ENCODE data around the gene FAR2. TPM values are rescaled to one million over a fixed set of nuclear protein-coding genes. Genes with fewer than 3 reads are reported as not detected.

FAR2 gene
- total RNA-seq, 4 donors from 2014 or later: 7.4 to 45.4 (median 17.9) TPM

- intact Hi-C loops (cut with DNase I; ENCODE audit: low total_unique reads): no loop called here
- DNase-seq (ENCODE audit: low spot score in 2 of 2): no peak
- no peak overlapping the region for H3K4me3 ChIP-seq (ENCODE audit: low read depth, poor library complexity, severe bottlenecking)
- WGBS, 2 donors: 28 to 32% methylated on average over 4 of the region's 4 CpGs
- TF ChIP-seq CTCF (IDR thresholded peaks at IDR 0.05): no peak
- no peak for TF ChIP-seq POLR2A (IDR thresholded peaks at IDR 0.05)
Measured at GRCh38 chr12:29212682-29213403, 63.8 kb downstream of the FAR2 start.

- H3K4me3 ChIP-seq (ENCODE audit: low read depth, poor library complexity, severe bottlenecking): no peak overlapping the region
- no peak for DNase-seq (ENCODE audit: low spot score in 2 of 2)
- 75 to 81% methylated on average over 2 of the region's 2 CpGs for WGBS, 2 donors
- no peak for TF ChIP-seq POLR2A (IDR thresholded peaks at IDR 0.05)
- no peak for TF ChIP-seq CTCF (IDR thresholded peaks at IDR 0.05)
- intact Hi-C loops (cut with DNase I; ENCODE audit: low total_unique reads): no loop called here
Measured at GRCh38 chr12:29216266-29216665, 67.2 kb downstream of the FAR2 start.

GRCh38 chr12:29216797-29217575 lies 67.9 kb downstream of the FAR2 start:
- DNase-seq (ENCODE audit: low spot score in 2 of 2): no peak
- 51 to 58% methylated on average over 5 of the region's 5 CpGs for WGBS, 2 donors
- H3K4me3 ChIP-seq (ENCODE audit: low read depth, poor library complexity, severe bottlenecking): no peak overlapping the region
- TF ChIP-seq CTCF (IDR thresholded peaks at IDR 0.05): no peak
- TF ChIP-seq POLR2A (IDR thresholded peaks at IDR 0.05): no peak
- intact Hi-C loops (cut with DNase I; ENCODE audit: low total_unique reads): no loop called here

GRCh38 chr12:29220632-29221336 lies 71.7 kb downstream of the FAR2 start:
- 91 to 92% methylated on average over 18 of the region's 18 CpGs for WGBS, 2 donors
- TF ChIP-seq POLR2A (IDR thresholded peaks at IDR 0.05): no peak
- TF ChIP-seq CTCF (IDR thresholded peaks at IDR 0.05): no peak
- intact Hi-C loops (cut with DNase I; ENCODE audit: low total_unique reads): no loop called here
- no peak for DNase-seq (ENCODE audit: low spot score in 2 of 2)
- no peak overlapping the region for H3K4me3 ChIP-seq (ENCODE audit: low read depth, poor library complexity, severe bottlenecking)

GRCh38 chr12:29222200-29222599 lies 73.1 kb downstream of the FAR2 start:
- TF ChIP-seq POLR2A (IDR thresholded peaks at IDR 0.05) (no peak), CTCF (IDR thresholded peaks at IDR 0.05) (no peak)
- no peak overlapping the region for H3K4me3 ChIP-seq (ENCODE audit: low read depth, poor library complexity, severe bottlenecking)
- intact Hi-C loops (cut with DNase I; ENCODE audit: low total_unique reads): no loop called here
- DNase-seq (ENCODE audit: low spot score in 2 of 2): no peak
- 90 to 96% methylated on average over 1 of the region's 1 CpG for WGBS, 2 donors
